Ammon's horn (tissue), 1 donor: ENCODE data around the gene PAFAH1B2.

ENCODE experiments used
- DNase-seq: peaks from one replicate; pipeline ENCODE4 v3.0.0-alpha.2; 2016; ENCODE audit warnings: low spot score

PAFAH1B2 gene

GRCh38 chr11:117220999-117221774 lies 77.1 kb downstream of the PAFAH1B2 start:
- DNase-seq, result peak; percentile 31

GRCh38 chr11:117221775-117222517 lies 77.9 kb downstream of the PAFAH1B2 start:
- DNase-seq, result no peak

DNA sequence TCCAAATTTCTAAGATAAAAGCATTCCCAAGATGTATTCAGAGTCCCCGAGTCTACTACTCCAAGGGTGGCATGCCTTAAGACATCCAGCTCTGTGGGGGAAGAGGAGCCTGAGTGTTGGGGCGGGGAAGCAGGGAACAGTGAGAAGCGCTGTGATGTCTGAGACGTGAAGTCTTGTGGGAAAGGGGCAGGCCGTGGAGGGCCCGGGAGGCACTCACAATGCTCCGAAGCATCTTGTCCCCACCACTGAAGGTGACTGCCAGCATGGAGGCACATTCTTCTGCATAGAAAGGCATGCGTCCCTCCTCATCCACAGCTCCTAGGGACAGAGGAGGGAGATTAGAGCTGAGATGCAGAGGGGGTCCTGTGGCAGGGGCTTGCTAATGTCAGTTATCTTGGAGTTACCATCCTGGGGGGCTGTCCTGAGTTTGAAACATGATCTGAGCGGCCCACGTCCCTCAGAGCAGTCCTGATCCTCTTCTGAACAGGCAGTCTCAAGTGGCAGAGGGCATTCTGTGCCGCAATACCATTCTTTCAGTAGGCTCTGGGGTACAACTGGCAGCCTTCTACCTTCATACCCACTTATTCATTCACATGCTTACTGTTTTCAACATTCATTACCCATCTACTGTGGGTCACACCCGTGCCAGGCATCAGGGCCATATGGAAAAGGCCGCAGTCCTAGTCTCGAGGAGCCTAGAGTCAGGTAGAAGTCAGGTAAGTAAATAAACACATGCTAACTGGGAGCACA lies 79.1 kb downstream of the PAFAH1B2 start:
- no peak for DNase-seq

- DNase-seq, result no peak
Measured at GRCh38 chr11:117223741-117224689, 79.9 kb downstream of the PAFAH1B2 start.

DNA sequence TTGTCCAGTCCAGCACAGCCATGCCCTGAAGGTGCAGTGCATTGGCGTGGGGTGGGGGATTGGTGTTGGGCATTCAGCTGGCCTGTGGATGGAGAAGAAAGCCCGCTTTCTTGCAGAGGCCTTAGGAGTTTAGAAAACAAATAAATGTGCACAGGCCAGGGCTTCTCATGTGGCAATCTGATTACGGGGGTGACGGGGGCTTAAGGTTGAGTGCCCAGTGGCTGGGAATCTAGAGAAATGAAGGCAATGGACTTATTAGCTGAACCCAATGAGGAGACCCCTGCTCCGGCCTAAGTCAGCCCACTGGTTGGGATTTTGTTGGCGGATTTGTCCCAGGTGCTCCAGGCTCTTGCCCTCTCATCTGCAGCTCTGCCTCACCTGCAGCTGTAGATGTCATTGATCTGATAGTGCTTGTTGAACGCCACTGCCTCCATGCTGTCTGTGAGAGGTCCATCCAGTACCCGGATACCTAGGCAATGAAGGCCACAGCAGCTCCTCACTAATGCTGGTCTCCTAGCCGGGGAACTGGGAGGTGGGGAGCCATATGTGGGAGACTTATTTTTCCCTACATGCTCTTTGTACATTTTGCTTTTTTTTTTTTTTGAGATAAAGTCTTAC lies 81.6 kb downstream of the PAFAH1B2 start:
- DNase-seq, result no peak
